ENCODE data around the gene TMEM88. TPM values are rescaled to one million over a fixed set of nuclear protein-coding genes. Genes with fewer than 3 reads are reported as not detected.

Gene TMEM88
- total and polyA plus RNA-seq, 2 of the 13 experiments (the other 11 are each of a cell fraction or from before 2014, with no cell fraction given), result 0.31 to 0.66 TPM

DNA sequence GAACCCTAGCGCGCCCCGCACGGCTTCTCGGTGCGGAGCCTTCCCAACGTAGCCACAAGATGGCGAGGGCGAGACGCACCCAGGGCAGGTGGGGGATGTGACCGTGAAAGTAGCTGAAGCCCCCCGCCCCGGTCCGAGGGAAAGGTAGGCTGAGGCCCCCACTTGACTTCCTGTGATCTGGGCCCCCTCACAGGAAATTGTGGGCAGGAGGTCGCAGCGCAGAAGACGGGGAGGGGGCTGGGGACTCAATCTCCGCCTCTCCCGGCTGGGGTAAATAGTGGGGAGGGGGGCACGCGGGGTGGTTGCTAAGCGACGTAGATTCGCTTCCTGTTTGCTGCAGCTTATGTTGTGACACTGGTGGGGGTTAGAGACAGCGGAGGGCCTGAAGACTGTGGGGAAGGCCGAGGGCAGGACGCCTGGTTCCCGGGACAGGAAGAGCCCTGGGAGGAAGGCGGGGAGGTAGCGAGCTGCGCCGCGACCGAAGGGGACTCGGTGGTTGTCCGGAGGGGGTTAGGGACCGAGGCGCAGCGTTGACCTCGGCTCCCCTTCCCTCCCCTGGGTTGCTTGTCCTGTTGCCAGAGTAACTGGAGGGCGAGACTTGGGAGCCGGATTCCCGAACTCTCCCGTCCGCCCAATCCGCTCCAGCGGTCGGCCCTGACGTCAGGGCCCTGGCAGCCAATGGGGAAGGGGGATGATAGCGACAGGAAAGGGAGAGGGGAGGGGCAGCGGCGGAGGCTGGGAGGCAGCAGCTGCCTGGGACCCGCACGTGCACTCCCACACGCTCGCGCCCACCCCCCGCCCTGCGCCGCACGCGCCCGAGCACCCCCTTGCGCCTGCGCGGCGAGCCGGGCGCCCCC, 19.7 kb upstream of the TMEM88 start (continued):
- TF ChIP-seq, protein P1, sequence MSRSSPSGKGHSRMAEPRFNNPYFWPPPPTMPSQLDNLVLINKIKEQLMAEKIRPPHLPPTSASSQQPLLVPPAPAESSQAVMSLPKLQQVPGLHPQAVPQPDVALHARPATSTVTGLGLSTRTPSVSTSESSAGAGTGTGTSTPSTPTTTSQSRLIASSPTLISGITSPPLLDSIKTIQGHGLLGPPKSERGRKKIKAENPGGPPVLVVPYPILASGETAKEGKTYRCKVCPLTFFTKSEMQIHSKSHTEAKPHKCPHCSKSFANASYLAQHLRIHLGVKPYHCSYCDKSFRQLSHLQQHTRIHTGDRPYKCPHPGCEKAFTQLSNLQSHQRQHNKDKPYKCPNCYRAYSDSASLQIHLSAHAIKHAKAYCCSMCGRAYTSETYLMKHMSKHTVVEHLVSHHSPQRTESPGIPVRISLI (CRISPR knock-in tag; IDR thresholded peaks at IDR 0.05; ENCODE audit: borderline replicate concordance), result no peak
- TF ChIP-seq, protein P2, sequence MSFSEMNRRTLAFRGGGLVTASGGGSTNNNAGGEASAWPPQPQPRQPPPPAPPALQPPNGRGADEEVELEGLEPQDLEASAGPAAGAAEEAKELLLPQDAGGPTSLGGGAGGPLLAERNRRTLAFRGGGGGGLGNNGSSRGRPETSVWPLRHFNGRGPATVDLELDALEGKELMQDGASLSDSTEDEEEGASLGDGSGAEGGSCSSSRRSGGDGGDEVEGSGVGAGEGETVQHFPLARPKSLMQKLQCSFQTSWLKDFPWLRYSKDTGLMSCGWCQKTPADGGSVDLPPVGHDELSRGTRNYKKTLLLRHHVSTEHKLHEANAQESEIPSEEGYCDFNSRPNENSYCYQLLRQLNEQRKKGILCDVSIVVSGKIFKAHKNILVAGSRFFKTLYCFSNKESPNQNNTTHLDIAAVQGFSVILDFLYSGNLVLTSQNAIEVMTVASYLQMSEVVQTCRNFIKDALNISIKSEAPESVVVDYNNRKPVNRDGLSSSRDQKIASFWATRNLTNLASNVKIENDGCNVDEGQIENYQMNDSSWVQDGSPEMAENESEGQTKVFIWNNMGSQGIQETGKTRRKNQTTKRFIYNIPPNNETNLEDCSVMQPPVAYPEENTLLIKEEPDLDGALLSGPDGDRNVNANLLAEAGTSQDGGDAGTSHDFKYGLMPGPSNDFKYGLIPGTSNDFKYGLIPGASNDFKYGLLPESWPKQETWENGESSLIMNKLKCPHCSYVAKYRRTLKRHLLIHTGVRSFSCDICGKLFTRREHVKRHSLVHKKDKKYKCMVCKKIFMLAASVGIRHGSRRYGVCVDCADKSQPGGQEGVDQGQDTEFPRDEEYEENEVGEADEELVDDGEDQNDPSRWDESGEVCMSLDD (CRISPR knock-in tag; IDR thresholded peaks at IDR 0.05; ENCODE audit: borderline replicate concordance), result 0 out of 2 replicates have a peak, but pooled peaks have one; percentile 50
- TF ChIP-seq ZNF510 (CRISPR knock-in tag; IDR thresholded peaks at IDR 0.05; ENCODE audit: low read depth) (no peak), ZNF614 (CRISPR knock-in tag; IDR thresholded peaks at IDR 0.05; ENCODE audit: borderline replicate concordance) (no peak), AHR (CRISPR knock-in tag; IDR thresholded peaks at IDR 0.05) (no peak), ARNTL (CRISPR knock-in tag; IDR thresholded peaks at IDR 0.05) (peak; percentile 91), POLR2AphosphoS5 (IDR thresholded peaks at IDR 0.05; ENCODE audit: low read depth, low read length) (peak; percentile 67), THYN1 (CRISPR knock-in tag; IDR thresholded peaks at IDR 0.05; ENCODE audit: borderline replicate concordance, low read depth) (no peak), ZNF543 (CRISPR knock-in tag; IDR thresholded peaks at IDR 0.05) (0 out of 2 replicates have a peak, but pooled peaks have one; percentile 16), FLYWCH1 (CRISPR knock-in tag; IDR thresholded peaks at IDR 0.05) (no peak), ZFYVE20 (CRISPR knock-in tag; IDR thresholded peaks at IDR 0.05; ENCODE audit: borderline replicate concordance, low read depth) (no peak), RBM39 (IDR thresholded peaks at IDR 0.05; ENCODE audit: low read depth, low read length, poor library complexity, severe bottlenecking) (no peak), KLF13 (CRISPR knock-in tag; IDR thresholded peaks at IDR 0.05) (no peak), FOXA1 (IDR thresholded peaks at IDR 0.05) (no peak), FOXA1 (CRISPR knock-in tag; IDR thresholded peaks at IDR 0.05) (no peak), IRF2 (CRISPR knock-in tag; IDR thresholded peaks at IDR 0.05) (no peak), TMF1 (CRISPR knock-in tag; IDR thresholded peaks at IDR 0.05; ENCODE audit: low read depth) (no peak; the same call in 1 of the 2 replicates), BRD4 (CRISPR knock-in tag; IDR thresholded peaks at IDR 0.05) (no peak)
- TF ChIP-seq, protein P3, sequence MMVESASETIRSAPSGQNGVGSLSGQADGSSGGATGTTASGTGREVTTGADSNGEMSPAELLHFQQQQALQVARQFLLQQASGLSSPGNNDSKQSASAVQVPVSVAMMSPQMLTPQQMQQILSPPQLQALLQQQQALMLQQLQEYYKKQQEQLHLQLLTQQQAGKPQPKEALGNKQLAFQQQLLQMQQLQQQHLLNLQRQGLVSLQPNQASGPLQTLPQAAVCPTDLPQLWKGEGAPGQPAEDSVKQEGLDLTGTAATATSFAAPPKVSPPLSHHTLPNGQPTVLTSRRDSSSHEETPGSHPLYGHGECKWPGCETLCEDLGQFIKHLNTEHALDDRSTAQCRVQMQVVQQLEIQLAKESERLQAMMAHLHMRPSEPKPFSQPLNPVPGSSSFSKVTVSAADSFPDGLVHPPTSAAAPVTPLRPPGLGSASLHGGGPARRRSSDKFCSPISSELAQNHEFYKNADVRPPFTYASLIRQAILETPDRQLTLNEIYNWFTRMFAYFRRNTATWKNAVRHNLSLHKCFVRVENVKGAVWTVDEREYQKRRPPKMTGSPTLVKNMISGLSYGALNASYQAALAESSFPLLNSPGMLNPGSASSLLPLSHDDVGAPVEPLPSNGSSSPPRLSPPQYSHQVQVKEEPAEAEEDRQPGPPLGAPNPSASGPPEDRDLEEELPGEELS (CRISPR knock-in tag; IDR thresholded peaks at IDR 0.05), result peak; percentile 45; the same call in 1 of the 2 replicates
- TF ChIP-seq, protein P4, sequence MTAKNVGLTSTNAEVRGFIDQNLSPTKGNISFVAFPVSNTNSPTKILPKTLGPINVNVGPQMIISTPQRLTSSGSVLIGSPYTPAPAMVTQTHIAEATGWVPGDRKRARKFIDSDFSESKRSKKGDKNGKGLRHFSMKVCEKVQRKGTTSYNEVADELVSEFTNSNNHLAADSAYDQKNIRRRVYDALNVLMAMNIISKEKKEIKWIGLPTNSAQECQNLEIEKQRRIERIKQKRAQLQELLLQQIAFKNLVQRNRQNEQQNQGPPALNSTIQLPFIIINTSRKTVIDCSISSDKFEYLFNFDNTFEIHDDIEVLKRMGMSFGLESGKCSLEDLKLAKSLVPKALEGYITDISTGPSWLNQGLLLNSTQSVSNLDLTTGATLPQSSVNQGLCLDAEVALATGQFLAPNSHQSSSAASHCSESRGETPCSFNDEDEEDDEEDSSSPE (CRISPR knock-in tag; IDR thresholded peaks at IDR 0.05), result peak; percentile 38; the same call in 1 of the 2 replicates
- TF ChIP-seq, protein P5, sequence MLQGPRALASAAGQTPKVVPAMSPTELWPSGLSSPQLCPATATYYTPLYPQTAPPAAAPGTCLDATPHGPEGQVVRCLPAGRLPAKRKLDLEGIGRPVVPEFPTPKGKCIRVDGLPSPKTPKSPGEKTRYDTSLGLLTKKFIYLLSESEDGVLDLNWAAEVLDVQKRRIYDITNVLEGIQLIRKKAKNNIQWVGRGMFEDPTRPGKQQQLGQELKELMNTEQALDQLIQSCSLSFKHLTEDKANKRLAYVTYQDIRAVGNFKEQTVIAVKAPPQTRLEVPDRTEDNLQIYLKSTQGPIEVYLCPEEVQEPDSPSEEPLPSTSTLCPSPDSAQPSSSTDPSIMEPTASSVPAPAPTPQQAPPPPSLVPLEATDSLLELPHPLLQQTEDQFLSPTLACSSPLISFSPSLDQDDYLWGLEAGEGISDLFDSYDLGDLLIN (CRISPR knock-in tag; IDR thresholded peaks at IDR 0.05; ENCODE audit: borderline replicate concordance), result no peak

All from HepG2 (cell line).